Panc1 (cell line): Measurements from ENCODE around the gene GLUL. TPM values are rescaled to one million over a fixed set of nuclear protein-coding genes. Genes with fewer than 3 reads are reported as not detected.

Experiments used
- ATAC-seq: fragments of 200-7000 bp; cut with Tn5 transposase; 2 replicates; pipeline ENCODE4 v1.9.1; 2020; ENCODE audit warnings: mild to moderate bottlenecking, moderate library complexity
- BruUV-seq: library from RNA; stranded (reverse); fragments of 400-500 nt; replicated peaks from 2 replicates; lab custom pipeline; 2021; lab: Mats Ljungman, UMichigan
- CTCF ChIA-PET: fragments of 300-600 bp; sonication (Branson Sonifier 250); formaldehyde crosslinking; loops from one replicate; lab custom pipeline; 2022; ENCODE audit warnings: antibody characterized with exemption; lab: Charles Lee
- POLR2A ChIA-PET: fragments of 300-600 bp; sonication (Branson Sonifier 250); formaldehyde crosslinking; loops from one replicate; lab custom pipeline; 2022; ENCODE audit warnings: antibody characterized with exemption; lab: Charles Lee
- DNase-seq: peaks from one replicate; pipeline ENCODE4 v3.0.0-alpha.2; 2010; ENCODE audit warnings: low read depth, low spot score
- H3K27ac ChIP-seq: 2 replicates; pipeline ENCODE4 v1.5.1; 2011; ENCODE audit warnings: mild to moderate bottlenecking, low read length, inconsistent platforms
- H3K27me3 ChIP-seq: fragments of 200-500 bp; sonication (Bioruptor generic); 2 replicates; pipeline ENCODE4 v1.6.0; 2014; ENCODE audit warnings: low read length, inconsistent platforms; ENCODE audit not compliant: control insufficient read depth, insufficient read depth
- H3K36me3 ChIP-seq: fragments of 200-500 bp; sonication (Bioruptor generic); 2 replicates; pipeline ENCODE4 v1.5.1; 2014; ENCODE audit warnings: inconsistent platforms, mild to moderate bottlenecking, low read length, moderate library complexity; ENCODE audit not compliant: control insufficient read depth, insufficient read depth
- H3K4me1 ChIP-seq: 2 replicates; pipeline ENCODE4 v1.5.1; 2011; ENCODE audit warnings: inconsistent platforms, mild to moderate bottlenecking, low read length, moderate library complexity; ENCODE audit not compliant: control insufficient read depth, insufficient read depth
- H3K4me3 ChIP-seq, 2 experiments: 2 replicates each; pipeline ENCODE4 v1.5.1; 2011 to 2012; ENCODE audit warnings: low read depth in 2 of 2, low read length in 2 of 2, mild to moderate bottlenecking in 2 of 2, inconsistent platforms in 1 of 2, moderate library complexity in 1 of 2
- H3K9me3 ChIP-seq: fragments of 200-500 bp; sonication (Bioruptor generic); 2 replicates; pipeline ENCODE4 v1.5.1; 2014; ENCODE audit warnings: low read depth, mild to moderate bottlenecking, inconsistent platforms, low read length, moderate library complexity; ENCODE audit not compliant: control insufficient read depth, insufficient read depth
- CTCF ChIP-seq: fragments of 450-650 bp; IDR thresholded peaks from 2 replicates; pipeline ENCODE4 v1.5.1; 2017; ENCODE audit warnings: mild to moderate bottlenecking
- POLR2AphosphoS5 ChIP-seq: IDR thresholded peaks from 2 replicates; pipeline ENCODE4 v1.6.1; 2012; ENCODE audit warnings: mild to moderate bottlenecking, low read depth, low read length, moderate library complexity
- REST ChIP-seq, 2 experiments: IDR thresholded peaks; 2 replicates each; pipeline ENCODE4 v1.6.1; 2011 to 2012; ENCODE audit warnings: low read depth in 2 of 2, control low read depth in 1 of 2, low read length in 1 of 2, mild to moderate bottlenecking in 1 of 2, moderate library complexity in 1 of 2; ENCODE audit not compliant: insufficient read depth in 1 of 2
- SIN3A ChIP-seq: IDR thresholded peaks from 2 replicates; pipeline ENCODE4 v1.6.1; 2012; ENCODE audit warnings: low read depth, mild to moderate bottlenecking, low read length, moderate library complexity, borderline replicate concordance; ENCODE audit not compliant: insufficient read depth
- TCF7L2 ChIP-seq: IDR thresholded peaks from 2 replicates; pipeline ENCODE4 v1.6.1; 2011; ENCODE audit warnings: mild to moderate bottlenecking, low read depth, low read length, inconsistent platforms
- in situ Hi-C: cut with HindIII; loops from 2 replicates; pipeline ENCODE4 v1.10.0; 2016; ENCODE audit warnings: low sequenced_read_pairs, low pct_unique_long_range_greater_than_20kb
- intact Hi-C: fragments of 100-400 bp; cut with micrococcal nuclease; formaldehyde crosslinking; loops from one replicate; pipeline ENCODE4 v1.10.0; 2022; ENCODE audit not compliant: unreplicated experiment
- total RNA-seq: library from RNA; stranded (reverse); gene quantifications from one replicate; pipeline ENCODE4 v1.2.1, GENCODE V29; 2021; ENCODE audit not compliant: unreplicated experiment

The GLUL gene
- total RNA-seq, 1 experiment from 2014 or later: 55.2 TPM

GRCh38 chr1:182394055-182394775 is 2.6 kb upstream of the GLUL start:
- ChIA-PET CTCF (no interaction called here), POLR2A (no interaction called here)
- Histone ChIP-seq H3K36me3 (no peaks in the 10 kb centered on the region; the same call in 1 of the 2 replicates), H3K4me3 (no peak overlapping the region), H3K4me1 (peaks cover 2% of the 10 kb centered on the region; the same call in 1 of the 2 replicates), H3K27me3 (peaks cover 11% of the 10 kb centered on the region), H3K9me3 (no peaks in the 10 kb centered on the region), H3K27ac (no peak overlapping the region)
- no peak for ATAC-seq
- DNase-seq: no peak
- intact Hi-C loops: loop anchor here (5.0 kb wide), 1 partner anchor 72 kb away; no protein-coding TSS in a partner anchor
- TF ChIP-seq REST (IDR thresholded peaks at IDR 0.05; ENCODE audit: insufficient read depth in 1 of 2, low read depth in 2 of 2, low read length in 1 of 2) (no peak), SIN3A (no peak), TCF7L2 (no peak), POLR2AphosphoS5 (no peak), CTCF (no peak)
- no TSS peak for BruUV-seq
- in situ Hi-C loops: no loop called here

- intact Hi-C loops: loop anchor here (5.0 kb wide), 1 partner anchor 70 kb away; no protein-coding TSS in a partner anchor
- BruUV-seq: no TSS peak
- Histone ChIP-seq H3K9me3 (no peaks in the 10 kb centered on the region), H3K27ac (peak overlapping the region; percentile 72), H3K36me3 (peaks cover 4% of the 10 kb centered on the region), H3K4me3 (peak overlapping the region; percentile 57 to 64), H3K4me1 (peaks cover 2% of the 10 kb centered on the region; the same call in 1 of the 2 replicates), H3K27me3 (peaks cover 11% of the 10 kb centered on the region)
- ChIA-PET CTCF (no interaction called here), POLR2A (interaction anchor here (0.6 to 0.7 kb wide), 2 partner anchors 113 to 1064 kb away, joined by 3 read pairs; no protein-coding TSS in a partner anchor)
- DNase-seq (no peak), ATAC-seq (peak; percentile 44)
- TF ChIP-seq SIN3A: no peak
- TF ChIP-seq CTCF: no peak
- no peak for TF ChIP-seq POLR2AphosphoS5
- no peak for TF ChIP-seq TCF7L2
- TF ChIP-seq REST (IDR thresholded peaks at IDR 0.05; ENCODE audit: insufficient read depth in 1 of 2, low read depth in 2 of 2, low read length in 1 of 2): no peak
- in situ Hi-C loops: no loop called here
These were observed 749 bp upstream of the GLUL start for GRCh38 chr1:182392050-182393028.
